Sigmoid colon (tissue), 7 donors: ENCODE data around the gene PTPRT. TPM values are rescaled to one million over a fixed set of nuclear protein-coding genes. Genes with fewer than 3 reads are reported as not detected.

Experiments
- DNase-seq: peaks from one replicate; pipeline ENCODE4 v3.0.0-alpha.2; 2019
- H3K27ac ChIP-seq, 4 donors: fragments of 200-600 bp; sonication (generic); one replicate each; pipeline ENCODE4 v1.5.1; 2016 to 2019; ENCODE audit warnings: mild to moderate bottlenecking in 1 of 4
- H3K27me3 ChIP-seq, 3 donors: fragments of 200-600 bp; sonication (generic); one replicate each; pipeline ENCODE4 v1.5.1; 2019; ENCODE audit warnings: mild to moderate bottlenecking in 1 of 3
- H3K36me3 ChIP-seq, 4 donors: fragments of 200-600 bp; sonication (generic); one replicate each; pipeline ENCODE4 v1.5.1; 2016 to 2019
- H3K4me1 ChIP-seq, 4 donors: fragments of 200-600 bp; sonication (generic); one replicate each; pipeline ENCODE4 v1.5.1; 2017 to 2019
- H3K4me3 ChIP-seq, 4 donors: fragments of 200-600 bp; sonication (generic); one replicate each; pipeline ENCODE4 v1.5.1; 2017 to 2019; ENCODE audit warnings: mild to moderate bottlenecking in 2 of 4, moderate library complexity in 1 of 4
- H3K9me3 ChIP-seq, 4 donors: fragments of 200-600 bp in 3 of 4; sonication (generic) in 3 of 4; one replicate each; pipeline versions ENCODE4 v1.5.1 to v1.6.1; 2013 to 2019
- EP300 ChIP-seq, 4 donors: sonication (generic); formaldehyde crosslinking; IDR thresholded peaks; one replicate each; pipeline ENCODE4 v1.6.1; 2017; ENCODE audit warnings: antibody characterized with exemption in 4 of 4
- POLR2A ChIP-seq, 2 donors: fragments of 450-650 bp; IDR thresholded peaks; one replicate each; pipeline ENCODE4 v1.6.1; 2016; ENCODE audit warnings: antibody characterized with exemption in 2 of 2, mild to moderate bottlenecking in 2 of 2, moderate library complexity in 2 of 2
- POLR2AphosphoS5 ChIP-seq, 4 donors: sonication (generic); formaldehyde crosslinking; IDR thresholded peaks; one replicate each; pipeline ENCODE4 v1.6.1; 2017; ENCODE audit warnings: antibody characterized with exemption in 4 of 4
- WGBS, 2 donors: extraction: QIAGEN DNeasy Blood & Tissue Kit; methylation state at CpG; one replicate each; pipeline ENCODE4 v1.1.7; 2013; 5-methylcytosine and 5-hydroxymethylcytosine counted together
- intact Hi-C: fragments of 100-400 bp; cut with DNase I; formaldehyde crosslinking; loops from one replicate; pipeline ENCODE4 v1.15.1; 2023
- polyA plus RNA-seq, 3 donors: library from polyadenylated mRNA; stranded (reverse); fragments of 200-250 nt; gene quantifications; one replicate each; pipeline ENCODE4 v1.2.3, GENCODE V29; 2013
- total RNA-seq, 4 donors: library from RNA; depleted of rRNA; stranded (reverse); fragments of >200 nt; gene quantifications; one replicate each; pipeline ENCODE4 v1.1.0, GENCODE V29; 2016
- TF ChIP-seq, protein P1 (sequence below), 4 experiments: fragments of 450-650 bp in 3 of 4; fragments of 200-600 bp in 1 of 4; IDR thresholded peaks; one replicate each; pipeline ENCODE4 v1.5.1; 2016 to 2019; ENCODE audit warnings: antibody characterized with exemption in 4 of 4, mild to moderate bottlenecking in 3 of 4, moderate library complexity in 2 of 4
- donor health status: healthy with polysubstance abuse.
- donor health status: Bipolar disorder and iron deficiency.
- donor health status: healthy.

The PTPRT gene
- total and polyA plus RNA-seq, 7 donors: under 0.01 to 0.41 (median 0.12) TPM; not detected in 3

- H3K36me3 ChIP-seq: no peaks in the 10 kb centered on the region
- H3K4me1 ChIP-seq: peaks cover 0 to 10% (median 5%) of the 10 kb centered on the region in 4 donors
- H3K27me3 ChIP-seq: no peaks in the 10 kb centered on the region
- H3K4me3 ChIP-seq: no peak overlapping the region
- intact Hi-C loops: no loop called here
- H3K27ac ChIP-seq: no peak overlapping the region
- no peak for DNase-seq
- WGBS, 2 donors: 60 to 68% methylated on average over 3 of the region's 3 CpGs
- H3K9me3 ChIP-seq: no peaks in the 10 kb centered on the region
- no peak for TF ChIP-seq POLR2A (IDR thresholded peaks at IDR 0.05)
- TF ChIP-seq, protein P1, sequence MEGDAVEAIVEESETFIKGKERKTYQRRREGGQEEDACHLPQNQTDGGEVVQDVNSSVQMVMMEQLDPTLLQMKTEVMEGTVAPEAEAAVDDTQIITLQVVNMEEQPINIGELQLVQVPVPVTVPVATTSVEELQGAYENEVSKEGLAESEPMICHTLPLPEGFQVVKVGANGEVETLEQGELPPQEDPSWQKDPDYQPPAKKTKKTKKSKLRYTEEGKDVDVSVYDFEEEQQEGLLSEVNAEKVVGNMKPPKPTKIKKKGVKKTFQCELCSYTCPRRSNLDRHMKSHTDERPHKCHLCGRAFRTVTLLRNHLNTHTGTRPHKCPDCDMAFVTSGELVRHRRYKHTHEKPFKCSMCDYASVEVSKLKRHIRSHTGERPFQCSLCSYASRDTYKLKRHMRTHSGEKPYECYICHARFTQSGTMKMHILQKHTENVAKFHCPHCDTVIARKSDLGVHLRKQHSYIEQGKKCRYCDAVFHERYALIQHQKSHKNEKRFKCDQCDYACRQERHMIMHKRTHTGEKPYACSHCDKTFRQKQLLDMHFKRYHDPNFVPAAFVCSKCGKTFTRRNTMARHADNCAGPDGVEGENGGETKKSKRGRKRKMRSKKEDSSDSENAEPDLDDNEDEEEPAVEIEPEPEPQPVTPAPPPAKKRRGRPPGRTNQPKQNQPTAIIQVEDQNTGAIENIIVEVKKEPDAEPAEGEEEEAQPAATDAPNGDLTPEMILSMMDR (IDR thresholded peaks at IDR 0.05): no peak
- TF ChIP-seq POLR2AphosphoS5 (IDR thresholded peaks at IDR 0.05): no peak
- TF ChIP-seq EP300 (IDR thresholded peaks at IDR 0.05): no peak
These were observed 1136.4 kb downstream of the PTPRT start for GRCh38 chr20:42053350-42053749.

- intact Hi-C loops: no loop called here
- H3K27me3 ChIP-seq: no peaks in the 10 kb centered on the region
- no peak for DNase-seq
- no peaks in the 10 kb centered on the region for H3K9me3 ChIP-seq
- no peak for TF ChIP-seq EP300 (IDR thresholded peaks at IDR 0.05)
- TF ChIP-seq, protein P1 (IDR thresholded peaks at IDR 0.05): no peak
- TF ChIP-seq POLR2AphosphoS5 (IDR thresholded peaks at IDR 0.05): no peak
- TF ChIP-seq POLR2A (IDR thresholded peaks at IDR 0.05): no peak
- WGBS, 2 donors: 77 to 83% methylated on average over 5 of the region's 5 CpGs
- no peak overlapping the region for H3K4me3 ChIP-seq
- no peak overlapping the region for H3K27ac ChIP-seq
- H3K36me3 ChIP-seq: no peaks in the 10 kb centered on the region
- H3K4me1 ChIP-seq: peaks cover 0 to 10% (median 5%) of the 10 kb centered on the region in 4 donors
These were observed 1137.8 kb downstream of the PTPRT start for GRCh38 chr20:42051921-42052320.

DNA sequence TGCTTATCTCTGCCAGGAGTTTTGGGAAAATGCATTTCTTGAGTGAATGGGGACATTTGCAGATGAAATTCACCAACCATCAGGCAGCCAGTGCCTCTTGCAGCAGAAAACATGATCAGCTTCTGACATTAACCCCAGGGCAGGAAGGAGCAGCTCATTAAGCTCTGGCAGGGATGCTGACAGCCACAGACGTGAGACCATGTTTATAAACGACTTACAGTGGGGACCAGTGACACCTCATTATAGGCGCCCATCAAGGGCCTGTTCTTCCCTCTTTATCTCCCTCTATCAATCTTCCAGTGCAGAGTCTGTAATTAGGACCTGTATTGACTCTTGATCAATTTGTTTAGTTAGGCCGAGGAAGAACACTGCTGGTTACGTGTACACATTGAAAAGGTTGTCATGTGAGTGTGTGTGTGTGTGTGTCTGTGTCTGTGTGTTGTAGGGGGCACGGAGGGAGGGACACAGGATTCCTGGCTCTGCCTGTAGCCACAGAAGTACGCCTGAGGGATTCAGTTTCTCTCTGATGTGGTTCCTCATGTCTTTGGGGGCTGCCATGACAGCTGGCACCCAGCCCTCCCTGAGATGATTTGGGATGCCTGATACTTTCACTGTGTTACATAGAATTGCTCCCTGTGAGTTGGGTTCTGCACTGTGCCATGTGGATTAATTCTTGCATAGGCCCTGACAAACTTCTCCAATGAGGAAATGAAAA, 1143.2 kb downstream of the PTPRT start:
- H3K27me3 ChIP-seq: no peaks in the 10 kb centered on the region
- peaks cover 0 to 10% (median 5%) of the 10 kb centered on the region in 4 donors for H3K4me1 ChIP-seq
- H3K4me3 ChIP-seq: no peak overlapping the region
- H3K36me3 ChIP-seq: no peaks in the 10 kb centered on the region
- WGBS, 2 donors: 50 to 65% methylated on average over 7 of the region's 7 CpGs
- TF ChIP-seq, protein P1 (IDR thresholded peaks at IDR 0.05): no peak
- no peak for TF ChIP-seq EP300 (IDR thresholded peaks at IDR 0.05)
- DNase-seq: no peak
- intact Hi-C loops: no loop called here
- H3K9me3 ChIP-seq: no peaks in the 10 kb centered on the region
- no peak overlapping the region for H3K27ac ChIP-seq

- no peak for DNase-seq
- H3K4me1 ChIP-seq: no peaks in the 10 kb centered on the region
- H3K36me3 ChIP-seq: no peaks in the 10 kb centered on the region
- no peak overlapping the region for H3K4me3 ChIP-seq
- no peak overlapping the region for H3K27ac ChIP-seq
- intact Hi-C loops: no loop called here
- no peak for TF ChIP-seq EP300 (IDR thresholded peaks at IDR 0.05)
- no peak for TF ChIP-seq POLR2A (IDR thresholded peaks at IDR 0.05)
- no peak for TF ChIP-seq POLR2AphosphoS5 (IDR thresholded peaks at IDR 0.05)
- TF ChIP-seq, protein P1 (IDR thresholded peaks at IDR 0.05): no peak
- no peaks in the 10 kb centered on the region for H3K9me3 ChIP-seq
- 70 to 76% methylated on average over 2 of the region's 2 CpGs for WGBS, 2 donors
- H3K27me3 ChIP-seq: no peaks in the 10 kb centered on the region
These were observed 1145.8 kb downstream of the PTPRT start for GRCh38 chr20:42043921-42044320.
